K562 (cell line): Measurements from ENCODE around the gene GLRX. TPM values are rescaled to one million over a fixed set of nuclear protein-coding genes. Genes with fewer than 3 reads are reported as not detected.
A peak's percentile ranks its signal among the peaks of the same experiment; 100 is the strongest.

Experiments used
- ATF1 ChIP-seq, 2 experiments: fragments of 450-650 bp in 1 of 2; IDR thresholded peaks; 2 replicates each; pipeline ENCODE4 v1.6.1; 2016; ENCODE audit warnings: missing compliant biosample characterization in 1 of 2, missing genetic modification characterization in 1 of 2
- ATF4 ChIP-seq: fragments of 450-650 bp; formaldehyde crosslinking; IDR thresholded peaks from 2 replicates; pipeline ENCODE4 v1.4.0; 2022; ENCODE audit warnings: mild to moderate bottlenecking, moderate library complexity
- BDP1 ChIP-seq: IDR thresholded peaks from 3 replicates; pipeline ENCODE4 v1.6.1; 2011; ENCODE audit not compliant: insufficient read length, insufficient read depth
- EP400 ChIP-seq: fragments of 450-650 bp; IDR thresholded peaks from 2 replicates; pipeline ENCODE4 v1.6.1; 2017; ENCODE audit warnings: antibody characterized with exemption, mild to moderate bottlenecking, moderate library complexity
- FOXA3 ChIP-seq, 2 experiments: fragments of 450-650 bp in 1 of 2; sonication (generic) in 1 of 2; formaldehyde crosslinking; IDR thresholded peaks in 1 of 2; conservative IDR thresholded peaks in 1 of 2; 2 replicates each; pipeline versions ENCODE4 v1.4.0 to v1.8.0; 2020 to 2022; ENCODE audit warnings: mild to moderate bottlenecking in 2 of 2, missing genetic modification reagents in 1 of 2
- KDM1A ChIP-seq, 2 experiments: fragments of 450-650 bp; IDR thresholded peaks; 2 replicates each; pipeline ENCODE4 v1.6.1; 2016; ENCODE audit warnings: mild to moderate bottlenecking in 2 of 2
- KLF13 ChIP-seq: fragments of 450-650 bp; IDR thresholded peaks from 2 replicates; pipeline ENCODE4 v1.6.1; 2016; ENCODE audit warnings: missing genetic modification characterization, low read depth, mild to moderate bottlenecking, missing compliant biosample characterization, moderate library complexity, borderline replicate concordance
- KLF6 ChIP-seq: fragments of 250-450 bp; sonication (Bioruptor Pico); IDR thresholded peaks from 2 replicates; pipeline ENCODE4 v1.4.0; 2020; ENCODE audit warnings: mild to moderate bottlenecking, moderate library complexity, borderline replicate concordance
- MXI1 ChIP-seq: IDR thresholded peaks from 2 replicates; pipeline ENCODE4 v1.6.1; 2011; ENCODE audit warnings: low read depth, mild to moderate bottlenecking, improper control_type of control experiment, low read length
- NUFIP1 ChIP-seq: fragments of 450-650 bp; IDR thresholded peaks from 2 replicates; pipeline ENCODE4 v1.6.1; 2018; ENCODE audit not compliant: partially characterized antibody
- POLR2AphosphoS5 ChIP-seq: IDR thresholded peaks from 2 replicates; pipeline ENCODE4 v1.6.1; 2011; ENCODE audit warnings: mild to moderate bottlenecking, low read depth, low read length, moderate library complexity; ENCODE audit not compliant: control insufficient read depth, insufficient read depth
- RB1 ChIP-seq: fragments of 450-650 bp; IDR thresholded peaks from 2 replicates; pipeline ENCODE4 v1.6.1; 2017; ENCODE audit warnings: low read depth, mild to moderate bottlenecking
- SIN3A ChIP-seq, 2 experiments: fragments of 150-350 bp in 1 of 2; IDR thresholded peaks; 2 replicates each; pipeline ENCODE4 v1.6.1; 2011 to 2016; ENCODE audit warnings: borderline replicate concordance in 2 of 2, low read depth in 2 of 2, low read length in 2 of 2, mild to moderate bottlenecking in 2 of 2, moderate library complexity in 2 of 2; ENCODE audit not compliant: control insufficient read depth in 1 of 2
- SMARCA5 ChIP-seq: fragments of 450-650 bp; IDR thresholded peaks from 2 replicates; pipeline ENCODE4 v1.6.1; 2016
- SMARCC2 ChIP-seq: fragments of 450-650 bp; IDR thresholded peaks from 2 replicates; pipeline ENCODE4 v1.6.1; 2017; ENCODE audit warnings: antibody characterized with exemption, moderate library complexity, mild to moderate bottlenecking, low read depth
- ZBTB26 ChIP-seq: fragments of 450-650 bp; formaldehyde crosslinking; IDR thresholded peaks from 2 replicates; pipeline ENCODE4 v1.4.0; 2022; ENCODE audit warnings: missing genetic modification characterization
- ZFPM2 ChIP-seq: fragments of 250-450 bp; sonication (Bioruptor Pico); IDR thresholded peaks from 2 replicates; pipeline ENCODE4 v1.5.1; 2022; ENCODE audit warnings: mild to moderate bottlenecking
- ZKSCAN1 ChIP-seq: fragments of 150-350 bp; IDR thresholded peaks from 2 replicates; pipeline ENCODE4 v1.6.1; 2016; ENCODE audit warnings: low read depth, low read length
- ZNF146 ChIP-seq: IDR thresholded peaks from one replicate; pipeline ENCODE4 v1.6.1; 2018; ENCODE audit warnings: missing compliant biosample characterization; ENCODE audit not compliant: unreplicated experiment
- ZNF282 ChIP-seq: sonication (generic); formaldehyde crosslinking; IDR thresholded peaks from 2 replicates; pipeline ENCODE4 v1.8.1; 2023; ENCODE audit warnings: missing genetic modification reagents
- ZNF583 ChIP-seq: fragments of 250-450 bp; sonication (Bioruptor Pico); IDR thresholded peaks from 2 replicates; pipeline ENCODE4 v1.4.0; 2020
- ZNF764 ChIP-seq: fragments of 250-450 bp; sonication (Bioruptor Pico); IDR thresholded peaks from 2 replicates; pipeline ENCODE4 v1.4.0; 2020; ENCODE audit warnings: low read depth, mild to moderate bottlenecking, moderate library complexity
- ZSCAN29 ChIP-seq: fragments of 450-650 bp; IDR thresholded peaks from 2 replicates; pipeline ENCODE4 v1.6.1; 2017
- polyA plus RNA-seq, 8 experiments: library from polyadenylated mRNA; depleted of rRNA in 4 of 8; stranded (reverse) in 5 of 8; unstranded in 3 of 8; fragments of >200 nt; fragmentation: Nextera tagmentation in 2 of 8; fragmentation: Illumina TruSeq in 1 of 8; extraction: Ambion mirVana in 2 of 8; extraction: Trizol in 1 of 8; gene quantifications; 2 replicates each; pipeline versions ENCODE4 v1.2.1 to v1.2.3, GENCODE V29; 2011 to 2014; ENCODE audit warnings: inconsistent platforms in 1 of 8, missing spikeins in 1 of 8
- total RNA-seq, 7 experiments: library from RNA; depleted of rRNA in 6 of 7; stranded (reverse); fragments of >200 nt in 6 of 7; fragmentation: Illumina TruSeq in 2 of 7; extraction: Trizol in 2 of 7; gene quantifications; 2 replicates each; pipeline versions ENCODE4 v1.2.1 to v1.2.3, GENCODE V29; 2011 to 2021; ENCODE audit warnings: low replicate concordance in 1 of 7
- TF ChIP-seq, protein P1 (sequence below): fragments of 250-450 bp; sonication (Bioruptor Pico); IDR thresholded peaks from 2 replicates; pipeline ENCODE4 v1.4.0; 2020; ENCODE audit warnings: mild to moderate bottlenecking, moderate library complexity, borderline replicate concordance

GLRX gene
- total and polyA plus RNA-seq, 9 of the 15 experiments (the other 6 are each of a cell fraction or from before 2014, with no cell fraction given) = 2.3 to 11.2 (median 4.6) TPM

DNA sequence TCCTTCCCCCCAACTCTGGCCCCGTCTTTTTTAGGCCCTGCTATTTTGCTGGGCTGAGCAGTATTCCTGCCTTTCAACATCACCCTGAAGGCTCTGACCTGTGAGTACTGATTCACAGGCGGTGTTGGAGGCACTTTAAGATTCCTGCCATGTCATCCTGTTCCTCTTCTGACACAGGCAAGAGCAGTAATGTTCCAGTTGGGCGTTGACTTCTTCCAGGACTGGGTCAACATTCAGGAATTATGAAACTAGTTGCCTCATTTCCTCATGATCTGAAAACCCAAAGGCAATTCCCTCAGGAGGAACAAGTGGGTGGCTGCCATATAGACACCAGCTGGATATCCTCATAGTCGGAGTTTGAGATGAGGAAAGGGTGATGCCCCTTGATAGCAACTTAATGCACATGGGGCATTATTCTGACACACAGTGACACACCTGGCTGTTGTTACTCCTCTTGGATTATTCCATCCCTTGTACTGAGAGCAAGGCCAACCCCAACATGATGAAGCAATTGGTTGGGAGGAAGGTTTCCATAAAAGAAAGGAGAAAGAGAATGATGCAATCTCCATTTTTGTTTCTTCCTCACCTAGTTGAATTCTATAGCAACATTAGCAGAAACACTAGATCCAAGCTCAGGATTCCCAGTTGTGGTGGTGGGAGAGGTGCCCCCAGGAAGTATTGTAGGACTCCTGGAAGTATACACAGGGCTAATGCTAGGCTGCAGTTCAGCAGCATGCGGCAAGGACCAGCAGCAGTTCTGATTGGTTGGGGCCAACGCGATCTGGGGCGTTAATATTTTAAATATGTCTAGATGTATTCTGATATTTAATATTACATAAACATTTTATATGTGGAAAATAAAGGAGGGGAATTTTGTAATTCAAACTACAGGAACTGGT is 19.6 kb upstream of the GLRX start (continued):
- TF ChIP-seq SIN3A (IDR thresholded peaks at IDR 0.05; ENCODE audit: borderline replicate concordance in 2 of 2, control insufficient read depth in 1 of 2, low read depth in 2 of 2, low read length in 2 of 2) (no peak), FOXA3 (CRISPR knock-in tag; conservative IDR thresholded peaks at IDR 0.05 in 1 of 2, IDR thresholded peaks at IDR 0.05 in 1 of 2) (0 out of 4 replicates have a peak, but pooled peaks of 1 of the 2 experiments have one; percentile 3), SMARCC2 (no peak), ZNF146 (CRISPR knock-in tag) (peak; percentile 77), EP400 (no peak), BDP1 (no peak), ATF1 (CRISPR knock-in tag; IDR thresholded peaks at IDR 0.05) (no peak), ATF1 (tag; IDR thresholded peaks at IDR 0.05) (no peak), ZNF764 (CRISPR knock-in tag) (no peak), ATF4 (peak; percentile 79), ZBTB26 (no peak), NUFIP1 (no peak), KLF13 (tag) (no peak), POLR2AphosphoS5 (no peak), ZNF282 (CRISPR knock-in tag) (no peak), ZSCAN29 (no peak), KLF6 (CRISPR knock-in tag) (no peak), MXI1 (no peak), ZFPM2 (CRISPR knock-in tag) (no peak), RB1 (no peak), ZNF583 (CRISPR knock-in tag) (no peak), ZKSCAN1 (no peak), KDM1A (IDR thresholded peaks at IDR 0.05) (no peak), SMARCA5 (no peak; the same call in 1 of the 2 replicates)
- TF ChIP-seq, protein P1, sequence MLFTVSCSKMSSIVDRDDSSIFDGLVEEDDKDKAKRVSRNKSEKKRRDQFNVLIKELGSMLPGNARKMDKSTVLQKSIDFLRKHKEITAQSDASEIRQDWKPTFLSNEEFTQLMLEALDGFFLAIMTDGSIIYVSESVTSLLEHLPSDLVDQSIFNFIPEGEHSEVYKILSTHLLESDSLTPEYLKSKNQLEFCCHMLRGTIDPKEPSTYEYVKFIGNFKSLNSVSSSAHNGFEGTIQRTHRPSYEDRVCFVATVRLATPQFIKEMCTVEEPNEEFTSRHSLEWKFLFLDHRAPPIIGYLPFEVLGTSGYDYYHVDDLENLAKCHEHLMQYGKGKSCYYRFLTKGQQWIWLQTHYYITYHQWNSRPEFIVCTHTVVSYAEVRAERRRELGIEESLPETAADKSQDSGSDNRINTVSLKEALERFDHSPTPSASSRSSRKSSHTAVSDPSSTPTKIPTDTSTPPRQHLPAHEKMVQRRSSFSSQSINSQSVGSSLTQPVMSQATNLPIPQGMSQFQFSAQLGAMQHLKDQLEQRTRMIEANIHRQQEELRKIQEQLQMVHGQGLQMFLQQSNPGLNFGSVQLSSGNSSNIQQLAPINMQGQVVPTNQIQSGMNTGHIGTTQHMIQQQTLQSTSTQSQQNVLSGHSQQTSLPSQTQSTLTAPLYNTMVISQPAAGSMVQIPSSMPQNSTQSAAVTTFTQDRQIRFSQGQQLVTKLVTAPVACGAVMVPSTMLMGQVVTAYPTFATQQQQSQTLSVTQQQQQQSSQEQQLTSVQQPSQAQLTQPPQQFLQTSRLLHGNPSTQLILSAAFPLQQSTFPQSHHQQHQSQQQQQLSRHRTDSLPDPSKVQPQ = no peak
